Loucy (cell line): ENCODE data around the gene UBE2Z.

Experiments
- CTCF ChIP-seq: fragments of 200-600 bp; sonication (generic); conservative IDR thresholded peaks from 2 replicates; pipeline ENCODE4 v1.5.1; 2014; ENCODE audit warnings: mild to moderate bottlenecking, antibody characterized with exemption, low read length
- EZH2phosphoT487 ChIP-seq: fragments of 200-600 bp; IDR thresholded peaks from 2 replicates; pipeline ENCODE4 v1.6.1; 2018; ENCODE audit warnings: antibody characterized with exemption, mild to moderate bottlenecking, moderate library complexity, borderline replicate concordance

DNA sequence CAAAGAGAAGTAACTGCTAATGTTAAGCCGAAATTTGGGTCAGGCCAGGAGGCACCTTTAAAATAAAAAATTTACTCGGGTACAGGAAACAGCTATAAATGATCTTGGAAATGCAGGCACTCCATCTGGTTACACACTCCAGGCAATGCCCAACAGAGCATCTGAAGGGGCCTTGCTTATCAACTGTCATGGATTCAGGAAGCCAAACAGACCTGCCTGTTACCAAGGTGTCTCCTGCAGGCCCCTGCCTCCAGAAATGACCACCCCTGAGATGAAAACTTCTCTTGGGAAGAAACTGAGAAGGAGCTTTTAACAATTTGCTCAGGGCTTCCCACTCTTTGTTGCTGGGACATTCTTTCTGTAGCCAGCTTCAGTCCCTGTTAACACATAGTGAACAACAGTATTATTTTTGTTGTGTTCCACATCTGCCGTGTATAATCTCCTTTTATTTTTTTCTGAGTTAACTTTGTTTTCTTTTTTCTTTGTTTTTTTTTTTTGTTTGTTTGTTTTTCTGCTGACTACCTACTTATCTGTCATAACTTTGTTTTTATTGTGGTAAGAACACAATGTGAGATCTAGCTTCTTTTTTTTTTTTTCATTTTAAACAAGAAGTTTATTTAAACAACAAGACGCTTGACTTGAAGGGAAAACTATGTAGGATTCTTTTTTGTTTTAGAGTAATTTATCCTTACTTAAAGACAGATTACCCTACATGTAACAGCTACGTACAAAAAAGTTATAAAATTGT lies 34.3 kb upstream of the UBE2Z start:
- TF ChIP-seq CTCF (no peak), EZH2phosphoT487 (no peak)
